ENCODE results near the gene TMEM72.

TMEM72 gene

DNA sequence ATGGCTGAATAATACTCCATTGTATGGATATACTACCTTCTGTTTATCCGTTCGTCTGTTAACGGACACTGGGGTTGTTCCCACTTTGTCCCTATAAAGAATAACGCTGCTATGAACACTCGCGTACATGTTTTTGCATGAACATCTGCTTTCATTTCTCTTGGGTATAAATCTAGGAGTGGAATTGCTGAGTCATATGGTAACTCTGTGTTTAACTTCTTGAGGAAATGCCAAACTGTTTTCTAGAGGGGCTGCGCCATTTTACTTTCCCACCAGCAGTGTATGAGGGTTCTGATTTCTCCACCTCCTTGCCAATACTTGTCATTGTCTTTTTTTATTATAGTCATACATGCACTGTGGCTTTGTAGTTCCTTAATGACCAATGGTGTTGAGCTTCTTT, 27.8 kb downstream of the TMEM72 start:
- Mint-ChIP-seq H3K4me1 (peaks cover 14 to 15% of the 10 kb centered on the region in 2 donors), H3K27me3 (peaks cover 0 to 4% of the 10 kb centered on the region in 2 donors), H3K36me3 (no peaks in the 10 kb centered on the region), H3K27ac (no peak overlapping the region), H3K4me3 (no peak overlapping the region), H3K9me3 (peaks cover 2 to 8% of the 10 kb centered on the region in 2 donors)
- DNase-seq (no peak), ATAC-seq (replicated peaks) (no peak)

DNA sequence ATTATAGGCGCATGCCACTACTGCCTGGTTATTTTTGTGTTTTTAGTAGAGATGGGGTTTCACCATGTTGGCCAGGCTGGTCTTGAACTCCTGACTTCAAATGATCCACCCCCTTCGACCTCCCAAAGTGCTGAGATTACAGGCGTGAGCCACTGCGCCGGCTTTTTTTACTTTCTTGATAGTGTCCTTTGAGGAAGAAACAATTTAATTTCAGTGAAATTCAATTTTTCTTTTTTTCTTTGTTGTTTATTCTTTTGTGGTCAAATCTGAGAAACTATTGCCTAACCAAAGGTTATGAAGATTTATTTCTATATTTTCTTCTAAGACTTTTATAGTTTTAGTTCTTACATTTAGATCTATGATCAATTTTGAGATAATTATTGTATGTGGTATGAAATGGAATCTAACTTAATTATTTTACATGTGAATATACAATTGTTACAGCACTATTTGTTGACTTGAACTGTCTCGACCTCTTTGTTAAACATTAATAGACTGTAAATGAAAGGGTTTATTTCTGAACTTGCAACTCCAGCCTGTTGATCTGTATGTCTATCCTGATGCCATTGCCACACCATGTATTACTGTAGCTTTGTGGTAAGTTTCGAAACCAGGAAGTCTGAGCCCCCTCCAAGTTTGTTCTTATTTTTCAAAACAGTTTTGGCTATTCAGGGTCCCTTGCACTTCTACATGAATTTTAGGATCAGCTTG, 28.7 kb downstream of the TMEM72 start:
- DNase-seq (no peak), ATAC-seq (replicated peaks) (no peak)
- H3K9me3 Mint-ChIP-seq: peaks cover 8 to 17% of the 10 kb centered on the region in 2 donors
- peaks cover 12% of the 10 kb centered on the region in 2 donors for H3K4me1 Mint-ChIP-seq
- peaks cover 4 to 7% of the 10 kb centered on the region in 2 donors for H3K36me3 Mint-ChIP-seq
- H3K4me3 Mint-ChIP-seq: no peak overlapping the region
- H3K27ac Mint-ChIP-seq: no peak overlapping the region
- H3K27me3 Mint-ChIP-seq: peaks cover 0 to 4% of the 10 kb centered on the region in 2 donors

DNA sequence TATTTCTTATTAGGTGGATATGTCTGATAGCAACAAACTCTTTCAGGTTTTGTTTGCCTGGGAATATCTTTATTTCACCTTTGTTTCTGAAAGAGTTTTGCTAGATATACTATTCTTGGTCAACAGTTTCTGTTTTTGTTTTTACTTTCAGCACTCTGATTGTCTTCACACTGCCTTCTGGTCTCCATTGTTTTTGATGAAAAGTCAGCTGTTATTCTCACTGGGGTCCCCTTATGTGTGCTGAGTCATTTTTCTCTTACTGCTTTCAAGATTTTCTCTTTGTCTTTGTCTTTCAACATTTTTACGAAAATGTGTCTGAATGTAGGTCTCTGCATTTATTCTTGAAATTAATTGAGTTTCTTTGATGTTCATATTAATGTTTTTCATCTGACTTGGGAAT, 33.2 kb downstream of the TMEM72 start:
- Mint-ChIP-seq H3K9me3 (peaks cover 11 to 23% of the 10 kb centered on the region in 2 donors), H3K27me3 (no peaks in the 10 kb centered on the region), H3K36me3 (peaks cover 11 to 20% of the 10 kb centered on the region in 2 donors), H3K4me1 (peaks cover 27 to 31% of the 10 kb centered on the region in 2 donors), H3K4me3 (no peak overlapping the region), H3K27ac (no peak overlapping the region)
- DNase-seq (no peak), ATAC-seq (replicated peaks) (no peak)

- ATAC-seq (replicated peaks): peak; percentile 72
- H3K36me3 Mint-ChIP-seq: peaks cover 13 to 20% of the 10 kb centered on the region in 2 donors
- peaks cover 44 to 49% of the 10 kb centered on the region in 2 donors for H3K4me1 Mint-ChIP-seq
- peak overlapping the region; percentile 46 to 57 for H3K4me3 Mint-ChIP-seq
- no peak for DNase-seq
- no peaks in the 10 kb centered on the region for H3K27me3 Mint-ChIP-seq
- H3K9me3 Mint-ChIP-seq: peaks cover 11 to 23% of the 10 kb centered on the region in 2 donors
- H3K27ac Mint-ChIP-seq: peak overlapping the region; percentile 90
These were observed 35.1 kb downstream of the TMEM72 start for GRCh38 chr10:44946205-44946604.

DNA sequence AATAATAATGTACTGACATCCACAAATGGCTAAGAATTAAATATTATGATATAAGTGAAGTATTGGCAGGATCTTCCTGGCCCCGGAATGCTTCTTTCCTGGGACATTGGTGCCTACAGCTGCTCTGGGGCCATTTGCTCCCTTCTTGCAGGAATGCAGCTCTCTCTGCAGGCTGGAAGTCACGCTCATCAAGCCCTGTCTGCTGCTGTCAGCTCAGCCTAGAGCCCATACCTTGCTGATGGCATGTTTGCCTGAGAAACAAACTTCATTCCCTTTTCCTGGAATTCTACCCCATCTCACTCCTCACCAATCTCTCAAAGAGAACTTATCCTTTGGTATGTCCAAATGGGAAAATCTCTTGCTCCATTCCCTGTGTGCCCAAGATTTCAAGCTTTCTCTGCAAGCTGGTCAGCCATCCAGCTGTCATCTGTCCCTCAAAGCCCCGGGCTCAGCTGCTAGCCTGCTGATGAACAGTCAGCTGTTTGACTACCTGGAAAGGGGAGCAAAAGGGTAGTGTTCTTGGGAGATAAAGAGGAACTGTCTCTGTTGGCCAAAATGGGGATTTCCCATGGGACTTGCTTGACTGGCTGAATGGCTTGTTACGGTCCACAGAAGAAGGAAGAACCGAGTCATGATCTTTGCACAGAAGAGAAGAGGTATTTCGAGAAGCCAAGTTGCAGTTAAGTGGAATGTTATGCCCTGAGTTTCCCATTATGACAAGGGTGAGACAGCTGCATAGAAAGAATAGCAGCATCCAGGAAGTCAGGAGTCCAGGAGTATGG, 36.4 kb downstream of the TMEM72 start:
- peaks cover 45 to 53% of the 10 kb centered on the region in 2 donors for H3K4me1 Mint-ChIP-seq
- peak overlapping the region; percentile 68 for H3K27ac Mint-ChIP-seq
- DNase-seq (peak; percentile 70), ATAC-seq (replicated peaks) (peak; percentile 81 to 87)
- H3K36me3 Mint-ChIP-seq: peaks cover 14 to 21% of the 10 kb centered on the region in 2 donors
- H3K27me3 Mint-ChIP-seq: no peaks in the 10 kb centered on the region
- H3K9me3 Mint-ChIP-seq: peaks cover 11 to 23% of the 10 kb centered on the region in 2 donors
- H3K4me3 Mint-ChIP-seq: peak overlapping the region; percentile 5 to 14

- Mint-ChIP-seq H3K9me3 (peaks cover 9 to 23% of the 10 kb centered on the region in 2 donors), H3K27ac (peak overlapping the region; percentile 68), H3K4me3 (peak overlapping the region in 1 of 2 donors; percentile 47), H3K36me3 (peaks cover 17 to 27% of the 10 kb centered on the region in 2 donors), H3K4me1 (peaks cover 48 to 53% of the 10 kb centered on the region in 2 donors), H3K27me3 (no peaks in the 10 kb centered on the region)
- ATAC-seq (replicated peaks) (peak in 1 of 2 donors; percentile 26), DNase-seq (no peak)
These were observed 37.5 kb downstream of the TMEM72 start for GRCh38 chr10:44948642-44949041.

DNA sequence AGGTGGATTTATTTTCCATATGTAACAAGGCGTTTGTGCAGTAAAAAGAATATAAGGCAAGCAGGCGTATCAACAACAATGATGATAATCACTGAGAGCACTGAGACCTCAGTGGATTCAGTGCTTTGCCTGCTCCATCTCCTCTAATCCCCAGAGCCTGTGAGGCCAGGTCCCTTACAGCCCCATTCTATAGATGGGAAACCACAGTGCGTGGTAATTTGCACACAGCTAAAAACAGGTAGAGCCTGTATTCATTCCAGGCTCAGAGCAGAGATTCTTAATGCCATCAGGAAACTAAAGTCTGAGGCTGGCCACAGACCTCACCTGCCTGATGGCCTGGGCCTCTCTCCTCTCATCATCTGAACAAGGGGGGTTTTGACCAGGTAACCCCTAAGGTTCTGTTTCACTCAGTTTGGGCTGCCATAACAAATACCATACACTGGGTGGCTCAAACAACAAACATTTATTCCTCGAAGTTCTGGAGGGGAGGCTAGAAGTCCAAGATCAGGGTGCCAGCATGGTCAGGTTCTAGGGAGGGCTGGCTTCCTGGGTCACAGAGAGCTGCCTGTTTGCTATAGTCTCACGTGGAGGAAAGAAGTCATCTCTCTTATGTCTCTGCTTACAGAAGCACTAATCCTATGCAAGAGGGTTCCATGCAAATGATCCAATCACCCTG, 38.1 kb downstream of the TMEM72 start:
- no peaks in the 10 kb centered on the region for H3K27me3 Mint-ChIP-seq
- H3K4me1 Mint-ChIP-seq: peaks cover 48 to 53% of the 10 kb centered on the region in 2 donors
- DNase-seq (no peak), ATAC-seq (replicated peaks) (peak in 1 of 2 donors; percentile 10)
- peaks cover 6 to 19% of the 10 kb centered on the region in 2 donors for H3K9me3 Mint-ChIP-seq
- H3K36me3 Mint-ChIP-seq: peaks cover 17 to 26% of the 10 kb centered on the region in 2 donors
- H3K4me3 Mint-ChIP-seq: peak overlapping the region in 1 of 2 donors; percentile 47
- H3K27ac Mint-ChIP-seq: peak overlapping the region; percentile 68

- no peak for DNase-seq
- Mint-ChIP-seq H3K4me3 (peak overlapping the region in 1 of 2 donors; percentile 5), H3K27me3 (no peaks in the 10 kb centered on the region), H3K27ac (no peak overlapping the region), H3K9me3 (peaks cover 2 to 13% of the 10 kb centered on the region in 2 donors), H3K4me1 (peaks cover 51 to 58% of the 10 kb centered on the region in 2 donors), H3K36me3 (peaks cover 16 to 24% of the 10 kb centered on the region in 2 donors)
- ATAC-seq (replicated peaks): no peak
These were observed 38.8 kb downstream of the TMEM72 start for GRCh38 chr10:44949915-44950314.

GRCh38 chr10:44950326-44951225, 39.4 kb downstream of the TMEM72 start:
- ATAC-seq (replicated peaks) (peak; percentile 29 to 30), DNase-seq (no peak)
- peaks cover 0 to 9% of the 10 kb centered on the region in 2 donors for H3K9me3 Mint-ChIP-seq
- peak overlapping the region; percentile 33 for H3K27ac Mint-ChIP-seq
- peaks cover 14 to 19% of the 10 kb centered on the region in 2 donors for H3K36me3 Mint-ChIP-seq
- H3K27me3 Mint-ChIP-seq: no peaks in the 10 kb centered on the region
- peaks cover 51 to 60% of the 10 kb centered on the region in 2 donors for H3K4me1 Mint-ChIP-seq
- H3K4me3 Mint-ChIP-seq: peak overlapping the region; percentile 8 to 12

GRCh38 chr10:44951576-44952226, 40.6 kb downstream of the TMEM72 start:
- Mint-ChIP-seq H3K4me3 (no peak overlapping the region), H3K27me3 (no peaks in the 10 kb centered on the region), H3K27ac (no peak overlapping the region), H3K4me1 (peaks cover 50 to 60% of the 10 kb centered on the region in 2 donors), H3K9me3 (no peaks in the 10 kb centered on the region), H3K36me3 (peaks cover 17 to 24% of the 10 kb centered on the region in 2 donors)
- DNase-seq: no peak
- ATAC-seq (replicated peaks): no peak

- Mint-ChIP-seq H3K9me3 (no peaks in the 10 kb centered on the region), H3K27ac (no peak overlapping the region), H3K27me3 (no peaks in the 10 kb centered on the region), H3K4me3 (no peak overlapping the region), H3K36me3 (peaks cover 19 to 33% of the 10 kb centered on the region in 2 donors), H3K4me1 (peaks cover 45 to 61% of the 10 kb centered on the region in 2 donors)
- DNase-seq (no peak), ATAC-seq (replicated peaks) (no peak)
These were observed 41.7 kb downstream of the TMEM72 start for GRCh38 chr10:44952779-44953231.

DNA sequence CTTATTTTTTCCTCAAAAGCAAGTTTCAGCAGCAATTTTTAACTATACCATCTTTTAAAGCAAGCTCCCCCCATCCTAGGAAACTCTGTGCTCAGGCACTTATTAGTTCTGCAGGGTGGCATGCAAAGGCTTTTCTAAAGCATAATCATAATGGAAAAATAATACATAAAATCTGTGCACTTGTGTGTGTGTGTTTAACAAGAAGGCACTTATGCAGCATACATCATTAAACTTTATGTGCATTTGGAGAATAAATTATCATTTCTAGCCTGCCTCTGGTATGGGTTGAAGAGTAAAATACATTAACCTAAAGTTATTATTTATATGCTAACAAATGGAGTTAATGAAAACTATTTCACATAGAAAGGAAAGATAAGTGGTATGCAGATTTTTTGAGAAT, 42.9 kb downstream of the TMEM72 start:
- H3K36me3 Mint-ChIP-seq: peaks cover 19 to 33% of the 10 kb centered on the region in 2 donors

GRCh38 chr10:44954962-44955361, 43.8 kb downstream of the TMEM72 start:
- Mint-ChIP-seq H3K36me3 (peaks cover 19 to 33% of the 10 kb centered on the region in 2 donors), H3K27ac (no peak overlapping the region), H3K9me3 (no peaks in the 10 kb centered on the region), H3K4me3 (no peak overlapping the region), H3K27me3 (no peaks in the 10 kb centered on the region), H3K4me1 (peaks cover 25 to 49% of the 10 kb centered on the region in 2 donors)
- DNase-seq: no peak
- ATAC-seq (replicated peaks): no peak

More for the DNA sequence above, 42.9 kb downstream of the TMEM72 start:
- H3K4me3 Mint-ChIP-seq: no peak overlapping the region
- no peaks in the 10 kb centered on the region for H3K9me3 Mint-ChIP-seq
- peaks cover 35 to 58% of the 10 kb centered on the region in 2 donors for H3K4me1 Mint-ChIP-seq
- H3K27ac Mint-ChIP-seq: no peak overlapping the region
- ATAC-seq (replicated peaks): no peak
- DNase-seq: no peak
- H3K27me3 Mint-ChIP-seq: no peaks in the 10 kb centered on the region

All from stimulated activated naive B cell treated with anti-CD40 and anti-IgM and Interleukin-4, amounts not matched to agents 10 μg/mL and 1 μg/mL and 100 μg/mL, for 72 hours (primary cell).